ENCODE measurements around the gene PLA2G6. TPM values are rescaled to one million over a fixed set of nuclear protein-coding genes. Genes with fewer than 3 reads are reported as not detected.

Gene PLA2G6
- total and polyA plus RNA-seq, 4 experiments from 2014 or later, result 1.1 to 238 (median 116) TPM

DNA sequence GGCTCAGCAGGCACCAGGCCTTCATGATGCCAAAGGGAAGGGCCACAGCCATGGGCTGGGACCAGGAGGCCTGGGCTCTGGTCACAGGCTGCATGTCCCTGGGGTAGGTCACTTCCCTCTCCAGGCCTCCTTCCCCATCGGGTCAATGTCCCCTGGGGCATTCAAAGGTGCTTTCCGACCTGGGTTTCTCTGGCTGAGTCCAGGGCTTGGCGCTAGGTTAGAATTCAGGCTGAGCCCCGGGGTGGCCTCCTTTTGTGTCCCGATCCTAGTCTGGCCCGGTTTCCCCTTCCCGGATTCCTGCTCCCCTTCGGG is 32.3 kb upstream of the PLA2G6 start:
- Mint-ChIP-seq H3K27me3 (no peaks in the 10 kb centered on the region), H3K4me3 (peak overlapping the region in 7 of 8 donors; percentile 24 to 78 (median 62)), H3K36me3 (peaks cover 0 to 2% of the 10 kb centered on the region in 2 donors), H3K9me3 (peaks cover 0 to 2% (median 0%) of the 10 kb centered on the region in 8 donors), H3K4me1 (peaks cover 10 to 44% (median 28%) of the 10 kb centered on the region in 4 donors), H3K27ac (peak overlapping the region in 4 of 7 donors; percentile 37 to 82 (median 61))
- no peaks in the 10 kb centered on the region for H3K27me3 ChIP-seq (ENCODE audit: insufficient read depth, low read length)
- CTCF ChIA-PET (ENCODE audit: partially characterized antibody), result interaction anchor here (1.1 to 3.0 kb wide), 2 partner anchors 8 to 11 kb away, joined by 3 to 13 read pairs; partner anchors contain the start of gene MAFF
- peaks cover 24% of the 10 kb centered on the region for H3K4me1 ChIP-seq (ENCODE audit: insufficient read depth, low read length)
- peak overlapping the region; percentile 43 for H3K27ac ChIP-seq (ENCODE audit: low read depth, low read length)
- H3K9me3 ChIP-seq (ENCODE audit: control insufficient read depth in 1 of 2, low read length in 2 of 2), result no peaks in the 10 kb centered on the region
- POLR2A ChIA-PET (ENCODE audit: partially characterized antibody), result interaction anchor here (0.9 to 7.1 kb wide), 5 partner anchors 8 to 54 kb away, joined by 3 to 72 read pairs (median 9); partner anchors contain the start of genes MAFF and PLA2G6
- peak overlapping the region in 1 of 2 donors; percentile 19 for H3K4me3 ChIP-seq (ENCODE audit: low read length in 2 of 2)
- no peak for DNase-seq
- intact Hi-C loops (cut with micrococcal nuclease), result loop anchor here (1.0 kb wide), 2 partner anchors 12 to 33 kb away; partner anchors contain the start of gene PLA2G6
- no peaks in the 10 kb centered on the region for H3K36me3 ChIP-seq (ENCODE audit: insufficient read depth, low read length)

DNA sequence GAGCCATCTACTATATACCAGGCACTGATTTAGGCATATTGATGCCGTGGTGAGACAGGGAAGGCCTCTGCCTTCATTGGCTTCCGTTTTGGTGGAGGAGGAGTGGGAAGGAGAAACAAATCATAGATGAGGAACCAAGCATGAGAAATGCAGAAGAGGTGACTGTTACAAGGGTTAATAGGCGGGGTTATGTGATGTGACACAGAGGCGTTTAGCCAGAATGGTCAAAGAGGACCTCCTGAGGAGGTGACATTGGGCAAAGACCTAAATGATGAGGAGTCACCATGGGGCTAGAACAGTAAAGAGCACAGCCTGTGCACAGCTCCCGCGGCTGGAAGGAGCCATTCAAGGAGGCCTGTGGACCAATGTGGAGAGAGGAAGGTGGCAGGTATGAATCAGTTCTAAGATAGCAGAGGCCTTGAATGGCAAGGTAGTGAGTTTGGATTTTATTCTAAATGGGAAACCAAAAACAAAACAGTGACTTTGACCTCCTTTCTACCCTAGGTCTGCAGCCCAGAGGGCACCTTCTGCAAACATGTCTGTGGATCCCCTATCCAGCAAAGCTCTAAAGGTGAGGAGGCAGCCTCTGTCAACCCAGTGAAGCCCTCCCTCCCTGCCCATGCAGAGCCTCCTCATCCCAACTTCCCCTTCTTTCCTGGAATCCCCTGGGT is 31.8 kb upstream of the PLA2G6 start:
- H3K36me3 Mint-ChIP-seq, result peaks cover 0 to 2% of the 10 kb centered on the region in 2 donors
- H3K27me3 Mint-ChIP-seq, result no peaks in the 10 kb centered on the region
- DNase-seq, result no peak
- H3K9me3 Mint-ChIP-seq, result peaks cover 0 to 2% (median 0%) of the 10 kb centered on the region in 8 donors
- intact Hi-C loops (cut with micrococcal nuclease), result no loop called here
- Histone ChIP-seq H3K36me3 (ENCODE audit: insufficient read depth, low read length) (no peaks in the 10 kb centered on the region), H3K4me1 (ENCODE audit: insufficient read depth, low read length) (peaks cover 19% of the 10 kb centered on the region), H3K27ac (ENCODE audit: low read depth, low read length) (no peak overlapping the region), H3K4me3 (ENCODE audit: low read length in 2 of 2) (no peak overlapping the region), H3K9me3 (ENCODE audit: control insufficient read depth in 1 of 2, low read length in 2 of 2) (no peaks in the 10 kb centered on the region), H3K27me3 (ENCODE audit: insufficient read depth, low read length) (no peaks in the 10 kb centered on the region)
- CTCF ChIA-PET (ENCODE audit: partially characterized antibody), result no interaction called here
- H3K4me3 Mint-ChIP-seq, result peak overlapping the region in 7 of 8 donors; percentile 1 to 60 (median 31)
- POLR2A ChIA-PET (ENCODE audit: partially characterized antibody), result interaction anchor here (1.5 to 7.1 kb wide), 4 partner anchors 7 to 32 kb away, joined by 9 to 72 read pairs (median 12); partner anchors contain the start of genes MAFF and PLA2G6
- peak overlapping the region in 6 of 7 donors; percentile 11 to 82 (median 36) for H3K27ac Mint-ChIP-seq
- peaks cover 10 to 39% (median 24%) of the 10 kb centered on the region in 4 donors for H3K4me1 Mint-ChIP-seq

DNA sequence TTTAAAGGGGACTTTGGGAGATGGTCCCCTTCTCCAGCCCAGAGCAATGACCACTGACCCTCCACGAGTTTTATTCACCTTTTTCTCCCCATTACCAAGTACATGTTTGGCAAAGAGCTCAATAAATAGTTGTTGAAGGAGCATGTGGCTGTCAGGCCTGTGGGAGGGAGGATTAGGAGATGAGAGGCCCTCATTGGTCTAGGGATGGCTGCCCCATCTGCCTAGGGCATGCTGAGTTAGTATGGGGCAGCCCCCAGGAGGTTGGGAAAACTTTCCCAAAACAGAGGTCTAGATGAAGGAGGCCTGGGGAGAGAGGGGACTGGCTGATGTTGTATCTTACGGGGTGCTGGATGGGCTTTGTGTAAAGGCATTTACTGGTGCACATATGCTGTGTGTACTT is 30.8 kb upstream of the PLA2G6 start:
- Mint-ChIP-seq H3K4me3 (no peak overlapping the region), H3K4me1 (peaks cover 5 to 31% (median 17%) of the 10 kb centered on the region in 4 donors), H3K27ac (peak overlapping the region in 2 of 7 donors; percentile 27 to 71), H3K9me3 (peaks cover 0 to 1% (median 0%) of the 10 kb centered on the region in 8 donors), H3K27me3 (no peaks in the 10 kb centered on the region), H3K36me3 (peaks cover 0 to 2% of the 10 kb centered on the region in 2 donors)
- H3K27me3 ChIP-seq (ENCODE audit: insufficient read depth, low read length), result no peaks in the 10 kb centered on the region
- H3K9me3 ChIP-seq (ENCODE audit: control insufficient read depth in 1 of 2, low read length in 2 of 2), result no peaks in the 10 kb centered on the region
- POLR2A ChIA-PET (ENCODE audit: partially characterized antibody), result interaction anchor here (2.7 kb wide), 1 partner anchor 10 kb away, joined by 12 read pairs; the partner anchor contains the start of gene MAFF
- DNase-seq, result no peak
- H3K4me3 ChIP-seq (ENCODE audit: low read length in 2 of 2), result no peak overlapping the region
- H3K36me3 ChIP-seq (ENCODE audit: insufficient read depth, low read length), result no peaks in the 10 kb centered on the region
- intact Hi-C loops (cut with micrococcal nuclease), result no loop called here
- CTCF ChIA-PET (ENCODE audit: partially characterized antibody), result no interaction called here
- no peak overlapping the region for H3K27ac ChIP-seq (ENCODE audit: low read depth, low read length)
- peaks cover 12% of the 10 kb centered on the region for H3K4me1 ChIP-seq (ENCODE audit: insufficient read depth, low read length)

DNA sequence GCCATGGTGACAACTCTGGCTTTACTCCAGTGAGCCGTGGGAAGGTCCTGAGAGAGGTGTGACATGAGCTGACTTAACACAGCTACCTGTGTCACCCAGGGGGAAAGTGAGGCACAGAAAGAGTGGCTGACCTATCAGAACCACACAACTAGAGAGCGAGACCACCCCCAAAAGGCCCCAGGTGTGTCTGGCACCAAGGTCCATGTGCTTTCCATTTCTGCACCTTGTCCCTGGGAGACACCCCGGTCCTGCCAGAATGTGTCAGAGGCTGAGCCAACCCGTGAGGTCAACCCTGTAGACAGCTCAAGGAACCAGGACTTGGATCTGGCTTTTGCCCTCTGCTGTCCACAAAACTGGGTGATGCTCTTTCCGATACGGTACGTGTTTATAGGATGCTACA is 29.9 kb upstream of the PLA2G6 start:
- Histone ChIP-seq H3K36me3 (ENCODE audit: insufficient read depth, low read length) (no peaks in the 10 kb centered on the region), H3K27me3 (ENCODE audit: insufficient read depth, low read length) (no peaks in the 10 kb centered on the region), H3K27ac (ENCODE audit: low read depth, low read length) (no peak overlapping the region), H3K4me1 (ENCODE audit: insufficient read depth, low read length) (peaks cover 12% of the 10 kb centered on the region), H3K4me3 (ENCODE audit: low read length in 2 of 2) (no peak overlapping the region), H3K9me3 (ENCODE audit: control insufficient read depth in 1 of 2, low read length in 2 of 2) (no peaks in the 10 kb centered on the region)
- peak overlapping the region in 1 of 7 donors; percentile 57 for H3K27ac Mint-ChIP-seq
- no peak for DNase-seq
- H3K4me3 Mint-ChIP-seq, result no peak overlapping the region
- intact Hi-C loops (cut with micrococcal nuclease), result no loop called here
- H3K27me3 Mint-ChIP-seq, result no peaks in the 10 kb centered on the region
- peaks cover 5 to 31% (median 17%) of the 10 kb centered on the region in 4 donors for H3K4me1 Mint-ChIP-seq
- H3K9me3 Mint-ChIP-seq, result no peaks in the 10 kb centered on the region
- H3K36me3 Mint-ChIP-seq, result peaks cover 0 to 2% of the 10 kb centered on the region in 2 donors
- ChIA-PET CTCF (ENCODE audit: partially characterized antibody) (no interaction called here), POLR2A (ENCODE audit: partially characterized antibody) (interaction anchor here (2.7 kb wide), 1 partner anchor 9 kb away, joined by 12 read pairs; the partner anchor contains the start of gene MAFF)

DNA sequence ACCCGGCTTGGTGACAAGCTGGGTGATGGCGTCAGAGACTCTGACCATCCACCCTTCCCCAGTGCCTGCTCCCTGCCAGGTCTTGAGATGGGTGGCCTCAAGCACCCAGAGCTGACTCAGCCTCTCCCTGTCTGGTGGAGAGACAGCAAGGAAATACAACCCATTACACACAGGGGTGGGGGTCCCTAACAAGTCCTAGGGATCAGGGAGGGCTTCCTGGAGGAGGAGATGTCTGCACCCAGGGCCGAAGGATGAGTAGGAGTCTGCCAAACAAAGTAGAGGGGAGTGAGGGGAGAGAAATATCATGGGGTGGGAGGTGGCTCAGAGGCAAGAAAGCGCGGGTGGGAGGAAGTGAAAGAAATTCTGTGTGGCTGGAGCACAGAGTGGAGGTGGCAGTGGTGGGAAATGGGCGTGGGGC is 26.9 kb upstream of the PLA2G6 start:
- intact Hi-C loops (cut with micrococcal nuclease), result no loop called here
- peaks cover 15 to 34% (median 24%) of the 10 kb centered on the region in 4 donors for H3K4me1 Mint-ChIP-seq

DNA sequence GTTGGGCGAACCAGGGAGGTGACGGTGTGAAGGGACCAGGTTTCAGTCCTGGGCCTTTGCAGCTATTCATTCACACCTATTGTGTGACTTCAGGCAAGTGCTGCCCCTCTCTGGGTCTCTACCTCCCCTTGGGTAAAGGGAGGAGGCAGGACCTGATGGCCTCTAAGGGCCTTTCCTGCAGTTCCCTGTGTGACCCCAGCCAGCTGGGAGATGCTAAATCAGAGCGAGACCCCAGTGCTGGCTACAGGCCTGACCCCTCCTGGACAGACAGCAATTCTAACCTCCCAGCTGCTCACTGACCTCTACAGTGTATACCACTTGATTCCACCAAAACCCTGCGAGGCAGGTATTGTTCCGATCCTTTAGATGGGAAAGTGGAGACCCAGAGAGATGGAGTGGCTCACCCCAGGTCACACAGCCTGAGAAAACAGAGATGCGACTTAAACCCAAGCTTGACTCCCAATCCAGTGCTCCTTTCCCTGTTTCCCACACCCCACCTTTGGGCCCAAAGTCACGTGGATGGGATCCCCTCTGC is 26.3 kb upstream of the PLA2G6 start:
- peak overlapping the region in 1 of 7 donors; percentile 57 for H3K27ac Mint-ChIP-seq
- Histone ChIP-seq H3K9me3 (ENCODE audit: control insufficient read depth in 1 of 2, low read length in 2 of 2) (no peaks in the 10 kb centered on the region), H3K4me3 (ENCODE audit: low read length in 2 of 2) (no peak overlapping the region), H3K27ac (ENCODE audit: low read depth, low read length) (no peak overlapping the region), H3K27me3 (ENCODE audit: insufficient read depth, low read length) (no peaks in the 10 kb centered on the region), H3K36me3 (ENCODE audit: insufficient read depth, low read length) (no peaks in the 10 kb centered on the region), H3K4me1 (ENCODE audit: insufficient read depth, low read length) (peaks cover 18% of the 10 kb centered on the region)
- peaks cover 11 to 35% (median 22%) of the 10 kb centered on the region in 4 donors for H3K4me1 Mint-ChIP-seq
- intact Hi-C loops (cut with micrococcal nuclease), result no loop called here
- POLR2A ChIA-PET (ENCODE audit: partially characterized antibody), result interaction anchor here (1.2 kb wide), 1 partner anchor 26 kb away, joined by 3 read pairs; the partner anchor contains the start of gene PLA2G6
- no peaks in the 10 kb centered on the region for H3K27me3 Mint-ChIP-seq
- DNase-seq, result no peak
- no peak overlapping the region for H3K4me3 Mint-ChIP-seq
- CTCF ChIA-PET (ENCODE audit: partially characterized antibody), result no interaction called here
- no peaks in the 10 kb centered on the region for H3K9me3 Mint-ChIP-seq
- H3K36me3 Mint-ChIP-seq, result peaks cover 0 to 2% of the 10 kb centered on the region in 2 donors

More for the DNA sequence above, 26.9 kb upstream of the PLA2G6 start:
- Histone ChIP-seq H3K36me3 (ENCODE audit: insufficient read depth, low read length) (no peaks in the 10 kb centered on the region), H3K4me1 (ENCODE audit: insufficient read depth, low read length) (peaks cover 16% of the 10 kb centered on the region), H3K27me3 (ENCODE audit: insufficient read depth, low read length) (no peaks in the 10 kb centered on the region), H3K27ac (ENCODE audit: low read depth, low read length) (no peak overlapping the region), H3K4me3 (ENCODE audit: low read length in 2 of 2) (no peak overlapping the region), H3K9me3 (ENCODE audit: control insufficient read depth in 1 of 2, low read length in 2 of 2) (no peaks in the 10 kb centered on the region)
- Mint-ChIP-seq H3K27me3 (no peaks in the 10 kb centered on the region), H3K27ac (peak overlapping the region in 1 of 7 donors; percentile 57), H3K36me3 (peaks cover 0 to 2% of the 10 kb centered on the region in 2 donors), H3K4me3 (no peak overlapping the region), H3K9me3 (no peaks in the 10 kb centered on the region)
- ChIA-PET POLR2A (ENCODE audit: partially characterized antibody) (no interaction called here), CTCF (ENCODE audit: partially characterized antibody) (no interaction called here)
- DNase-seq, result peak in 1 of 5 donors; percentile 5
